Upper lobe of left lung (tissue), 4 donors: ENCODE results near the gene CCL28.

ENCODE experiments used
- CTCF ChIP-seq, 6 experiments: fragments of 450-650 bp in 4 of 6; fragments of 200-600 bp in 2 of 6; sonication (generic) in 2 of 6; IDR thresholded peaks; one replicate each; pipeline ENCODE4 v1.5.1; 2016 to 2019; ENCODE audit warnings: antibody characterized with exemption in 6 of 6
- POLR2A ChIP-seq, 4 donors: fragments of 450-650 bp; IDR thresholded peaks; one replicate each; pipeline ENCODE4 v1.5.1; 2016 to 2017; ENCODE audit warnings: antibody characterized with exemption in 4 of 4, mild to moderate bottlenecking in 2 of 4

GRCh38 chr5:43358726-43359125 lies 53.5 kb downstream of the CCL28 start:
- TF ChIP-seq CTCF (IDR thresholded peaks at IDR 0.05) (no peak), POLR2A (IDR thresholded peaks at IDR 0.05) (no peak)
